ENCODE data around the gene PARD3B.

Gene PARD3B

GRCh38 chr2:204946892-204947291 lies 401.6 kb downstream of the PARD3B start:
- Histone ChIP-seq H3K27ac (no peak overlapping the region), H3K4me3 (no peak overlapping the region)
- TF ChIP-seq CTCF (IDR thresholded peaks at IDR 0.05): no peak
- DNase-seq (ENCODE audit: low spot score): no peak

- no peak overlapping the region for H3K27ac ChIP-seq
- no peak overlapping the region for H3K4me3 ChIP-seq
- DNase-seq (ENCODE audit: low spot score): no peak
- TF ChIP-seq CTCF (IDR thresholded peaks at IDR 0.05): no peak
These were observed 402.1 kb downstream of the PARD3B start for GRCh38 chr2:204947405-204947804.

DNA sequence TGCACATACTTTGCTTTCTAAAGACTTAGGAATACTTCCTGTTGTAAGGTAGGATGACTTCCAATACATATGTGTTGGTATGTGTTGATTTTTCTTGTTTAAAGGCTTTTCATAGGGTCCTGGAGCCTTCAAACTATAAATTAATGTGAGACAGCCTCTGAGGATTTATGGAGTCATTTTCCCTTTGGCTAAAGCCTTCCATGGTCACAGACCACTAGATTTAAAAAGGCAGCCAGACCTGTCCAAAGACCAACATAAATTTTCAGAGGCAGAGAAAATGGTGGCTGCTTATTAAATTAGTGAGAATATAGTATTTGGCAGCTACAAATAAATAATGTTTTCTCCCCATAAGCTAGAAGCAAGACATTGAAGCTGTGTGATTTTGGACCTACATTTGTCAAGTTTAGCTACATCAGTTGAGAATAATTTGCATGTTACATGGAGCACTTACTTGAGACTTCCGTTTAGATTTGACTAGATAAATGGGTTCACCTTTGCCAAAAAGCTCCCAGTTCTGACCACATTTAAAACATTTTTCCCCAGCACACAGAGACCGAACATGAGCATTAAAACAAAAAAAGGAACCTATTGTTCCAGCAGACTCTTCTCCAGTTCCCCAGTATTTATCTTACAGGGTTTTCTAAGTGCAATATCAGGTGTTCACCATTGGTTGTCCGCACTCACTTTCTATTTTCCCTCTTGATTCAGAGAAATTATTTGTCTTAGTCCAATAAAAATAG lies 402.9 kb downstream of the PARD3B start:
- H3K27ac ChIP-seq: no peak overlapping the region
- no peak for DNase-seq (ENCODE audit: low spot score)
- H3K4me3 ChIP-seq: no peak overlapping the region
- no peak for TF ChIP-seq CTCF (IDR thresholded peaks at IDR 0.05)

DNA sequence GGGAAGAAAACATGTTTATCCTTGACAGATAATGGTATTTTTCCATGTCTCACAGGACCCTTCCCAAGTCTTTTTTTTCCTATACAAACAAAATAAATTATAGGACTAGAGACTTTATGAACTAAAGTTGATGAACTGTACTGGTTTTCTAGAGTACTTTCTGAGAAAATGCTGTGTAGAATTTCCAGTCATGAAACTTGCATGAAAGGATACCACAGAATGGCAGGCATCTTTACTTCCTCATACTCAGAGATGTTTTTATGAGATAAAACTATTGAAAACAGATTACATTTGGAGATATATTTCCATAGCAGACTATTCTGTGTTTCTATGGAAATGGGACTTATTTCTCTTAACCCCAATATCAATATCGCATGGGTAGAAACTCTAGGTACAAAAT lies 403.5 kb downstream of the PARD3B start:
- no peak for DNase-seq (ENCODE audit: low spot score)
- Histone ChIP-seq H3K27ac (no peak overlapping the region), H3K4me3 (no peak overlapping the region)
- TF ChIP-seq CTCF (IDR thresholded peaks at IDR 0.05): no peak

DNA sequence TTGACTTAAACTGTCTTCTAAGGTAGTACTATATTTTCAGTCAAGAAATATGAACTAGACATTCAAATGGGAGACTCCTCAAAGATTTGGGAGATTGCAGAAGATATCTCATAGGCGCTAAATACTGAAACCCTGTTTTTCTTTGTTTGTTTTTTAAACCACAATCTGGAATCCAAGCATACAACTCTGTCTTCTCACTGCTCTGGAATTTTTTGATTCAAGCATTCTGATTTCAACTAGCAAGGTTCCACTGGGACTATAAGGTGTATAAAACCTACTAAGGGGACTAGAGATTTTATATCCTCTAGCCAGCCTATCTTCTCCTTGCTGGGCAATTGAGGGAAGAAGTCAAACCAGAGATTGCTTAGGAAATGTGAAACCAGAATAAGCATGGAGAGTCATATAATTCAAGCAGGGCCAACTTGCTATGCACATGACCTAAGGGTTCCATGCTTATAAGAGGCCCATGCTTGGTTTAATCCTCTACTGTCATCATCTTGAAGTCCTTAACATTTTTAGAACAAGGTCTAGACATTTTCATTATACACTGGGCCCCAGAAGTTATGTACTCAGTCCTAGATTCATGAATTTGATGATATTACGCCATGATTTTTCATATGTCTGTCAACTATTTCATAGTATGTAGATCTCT lies 405.5 kb downstream of the PARD3B start:
- DNase-seq (ENCODE audit: low spot score): no peak
- H3K4me3 ChIP-seq: no peak overlapping the region
- no peak for TF ChIP-seq CTCF (IDR thresholded peaks at IDR 0.05)
- no peak overlapping the region for H3K27ac ChIP-seq

DNA sequence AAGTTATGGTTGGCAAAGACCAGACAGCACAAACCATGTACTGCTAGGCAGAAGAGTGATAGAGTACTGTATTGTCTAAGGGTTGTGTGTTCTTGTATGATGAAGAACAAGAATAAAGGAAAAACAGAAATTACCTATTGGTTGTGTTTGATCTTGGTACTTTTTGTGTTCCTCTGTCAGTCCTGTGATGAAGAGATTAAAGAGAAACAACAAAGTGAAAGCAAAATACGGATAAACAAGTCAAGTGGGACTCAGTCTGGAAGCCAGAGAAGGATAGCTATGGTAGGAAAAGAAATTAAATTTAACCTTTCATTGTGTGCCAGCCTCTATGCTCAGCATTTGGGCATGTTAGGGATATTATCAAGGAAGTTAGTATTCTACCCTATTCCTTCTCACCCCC lies 413.1 kb downstream of the PARD3B start:
- TF ChIP-seq CTCF (IDR thresholded peaks at IDR 0.05): no peak
- no peak overlapping the region for H3K4me3 ChIP-seq
- H3K27ac ChIP-seq: no peak overlapping the region
- no peak for DNase-seq (ENCODE audit: low spot score)

- no peak overlapping the region for H3K4me3 ChIP-seq
- no peak for DNase-seq (ENCODE audit: low spot score)
- no peak overlapping the region for H3K27ac ChIP-seq
- TF ChIP-seq CTCF (IDR thresholded peaks at IDR 0.05): no peak
These were observed 419.1 kb downstream of the PARD3B start for GRCh38 chr2:204964414-204964813.
